Nephron (organoid): Measurements from ENCODE around the gene POLR3E.

Experiments
- H3K27ac Mint-ChIP-seq, 3 experiments: 2 replicates each; pipeline ENCODE4 v1.8.0; 2020; ENCODE audit warnings: mixed read lengths in 3 of 3, mild to moderate bottlenecking in 2 of 3, moderate library complexity in 1 of 3
- H3K27me3 Mint-ChIP-seq: 2 replicates; pipeline ENCODE4 v1.8.0; 2021; ENCODE audit warnings: low read depth, mild to moderate bottlenecking, moderate library complexity, mixed read lengths
- H3K36me3 Mint-ChIP-seq: 2 replicates; pipeline ENCODE4 v1.8.0; 2020; ENCODE audit warnings: low read depth, mixed read lengths
- H3K4me1 Mint-ChIP-seq: 2 replicates; pipeline ENCODE4 v1.8.0; 2020; ENCODE audit warnings: mixed read lengths
- H3K4me3 Mint-ChIP-seq, 3 experiments: 2 replicates each; pipeline ENCODE4 v1.8.0; 2020; ENCODE audit warnings: mild to moderate bottlenecking in 3 of 3, mixed read lengths in 3 of 3, moderate library complexity in 2 of 3
- H3K9me3 Mint-ChIP-seq: 2 replicates; pipeline ENCODE4 v1.8.0; 2020; ENCODE audit warnings: mixed read lengths
- CTCF ChIP-seq, 3 experiments: fragments of 200-600 bp; sonication (generic); IDR thresholded peaks; one replicate each; pipeline ENCODE4 v1.5.0; 2021; ENCODE audit warnings: antibody characterized with exemption in 3 of 3; ENCODE audit not compliant: unreplicated experiment in 3 of 3

The POLR3E gene

GRCh38 chr16:22270525-22270924, 26.7 kb upstream of the POLR3E start:
- Mint-ChIP-seq H3K36me3 (peaks cover 22% of the 10 kb centered on the region), H3K27me3 (no peaks in the 10 kb centered on the region), H3K27ac (no peak overlapping the region)

GRCh38 chr16:22272870-22273650, 24.1 kb upstream of the POLR3E start:
- Mint-ChIP-seq H3K4me3 (no peak overlapping the region), H3K36me3 (peaks cover 29% of the 10 kb centered on the region), H3K27ac (no peak overlapping the region), H3K27me3 (no peaks in the 10 kb centered on the region), H3K9me3 (no peaks in the 10 kb centered on the region), H3K4me1 (no peaks in the 10 kb centered on the region)
- TF ChIP-seq CTCF (IDR thresholded peaks at IDR 0.05; ENCODE audit: unreplicated experiment in 3 of 3), result no peak

More at GRCh38 chr16:22270525-22270924, 26.7 kb upstream of the POLR3E start:
- Mint-ChIP-seq H3K9me3 (no peaks in the 10 kb centered on the region), H3K4me1 (no peaks in the 10 kb centered on the region), H3K4me3 (no peak overlapping the region)
- TF ChIP-seq CTCF (IDR thresholded peaks at IDR 0.05; ENCODE audit: unreplicated experiment in 3 of 3), result no peak

- TF ChIP-seq CTCF (IDR thresholded peaks at IDR 0.05; ENCODE audit: unreplicated experiment in 3 of 3), result no peak
- Mint-ChIP-seq H3K9me3 (no peaks in the 10 kb centered on the region), H3K4me3 (no peak overlapping the region), H3K36me3 (peaks cover 29% of the 10 kb centered on the region), H3K27me3 (no peaks in the 10 kb centered on the region), H3K27ac (no peak overlapping the region), H3K4me1 (no peaks in the 10 kb centered on the region)
These were observed 22.3 kb upstream of the POLR3E start for GRCh38 chr16:22274916-22275315.

- Mint-ChIP-seq H3K27ac (no peak overlapping the region), H3K9me3 (no peaks in the 10 kb centered on the region), H3K4me3 (no peak overlapping the region), H3K4me1 (no peaks in the 10 kb centered on the region), H3K36me3 (peaks cover 44% of the 10 kb centered on the region), H3K27me3 (no peaks in the 10 kb centered on the region)
- TF ChIP-seq CTCF (IDR thresholded peaks at IDR 0.05; ENCODE audit: unreplicated experiment in 3 of 3), result no peak
These were observed 18.6 kb upstream of the POLR3E start for GRCh38 chr16:22278441-22279230.

- Mint-ChIP-seq H3K27ac (no peak overlapping the region), H3K27me3 (no peaks in the 10 kb centered on the region)
- TF ChIP-seq CTCF (IDR thresholded peaks at IDR 0.05; ENCODE audit: unreplicated experiment in 3 of 3), result no peak
These were observed 14.8 kb upstream of the POLR3E start for GRCh38 chr16:22282254-22282892.

More at GRCh38 chr16:22282254-22282892, 14.8 kb upstream of the POLR3E start:
- Mint-ChIP-seq H3K9me3 (no peaks in the 10 kb centered on the region), H3K36me3 (peaks cover 49% of the 10 kb centered on the region), H3K4me3 (no peak overlapping the region), H3K4me1 (peaks cover 8% of the 10 kb centered on the region)
